GM12873 (cell line): ENCODE results near the gene RBM4.

Experiments used
- TF ChIP-seq, protein P1 (sequence below): IDR thresholded peaks from 2 replicates; pipeline ENCODE4 v1.5.1; 2012; ENCODE audit warnings: low read depth, mild to moderate bottlenecking, moderate library complexity, low read length, control low read depth; ENCODE audit not compliant: insufficient read depth; ENCODE audit errors: missing control alignments

The RBM4 gene

GRCh38 chr11:66649903-66650302, 11.4 kb downstream of the RBM4 start:
- TF ChIP-seq, protein P1, sequence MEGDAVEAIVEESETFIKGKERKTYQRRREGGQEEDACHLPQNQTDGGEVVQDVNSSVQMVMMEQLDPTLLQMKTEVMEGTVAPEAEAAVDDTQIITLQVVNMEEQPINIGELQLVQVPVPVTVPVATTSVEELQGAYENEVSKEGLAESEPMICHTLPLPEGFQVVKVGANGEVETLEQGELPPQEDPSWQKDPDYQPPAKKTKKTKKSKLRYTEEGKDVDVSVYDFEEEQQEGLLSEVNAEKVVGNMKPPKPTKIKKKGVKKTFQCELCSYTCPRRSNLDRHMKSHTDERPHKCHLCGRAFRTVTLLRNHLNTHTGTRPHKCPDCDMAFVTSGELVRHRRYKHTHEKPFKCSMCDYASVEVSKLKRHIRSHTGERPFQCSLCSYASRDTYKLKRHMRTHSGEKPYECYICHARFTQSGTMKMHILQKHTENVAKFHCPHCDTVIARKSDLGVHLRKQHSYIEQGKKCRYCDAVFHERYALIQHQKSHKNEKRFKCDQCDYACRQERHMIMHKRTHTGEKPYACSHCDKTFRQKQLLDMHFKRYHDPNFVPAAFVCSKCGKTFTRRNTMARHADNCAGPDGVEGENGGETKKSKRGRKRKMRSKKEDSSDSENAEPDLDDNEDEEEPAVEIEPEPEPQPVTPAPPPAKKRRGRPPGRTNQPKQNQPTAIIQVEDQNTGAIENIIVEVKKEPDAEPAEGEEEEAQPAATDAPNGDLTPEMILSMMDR, result no peak

- TF ChIP-seq, protein P1, result no peak
Observed at GRCh38 chr11:66651016-66651415, 12.5 kb downstream of the RBM4 start.

DNA sequence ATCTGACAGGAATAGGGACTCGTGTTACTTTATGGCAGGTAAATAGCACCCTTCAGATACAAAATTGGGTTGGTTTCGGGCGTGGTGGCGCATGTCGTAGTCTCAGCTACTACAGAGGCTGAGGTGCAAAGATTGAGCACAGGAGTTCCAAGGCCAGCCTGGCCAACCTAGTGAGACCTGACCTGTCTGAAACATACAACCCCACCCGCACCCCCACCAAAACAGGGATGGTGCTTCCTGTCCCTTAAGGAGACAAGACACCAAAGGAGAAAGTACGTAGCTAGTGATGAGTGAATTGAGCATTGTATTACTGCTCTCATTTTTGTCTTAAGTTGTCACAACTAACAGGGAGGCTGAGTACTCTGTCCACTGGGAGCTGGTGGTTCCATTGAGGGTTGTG, 14.1 kb downstream of the RBM4 start:
- TF ChIP-seq, protein P1, result no peak

GRCh38 chr11:66653123-66653522, 14.6 kb downstream of the RBM4 start:
- TF ChIP-seq, protein P1, result no peak

GRCh38 chr11:66659763-66660162, 21.3 kb downstream of the RBM4 start:
- TF ChIP-seq, protein P1, result no peak

- TF ChIP-seq, protein P1, result no peak
Observed at GRCh38 chr11:66663741-66664296, 25.3 kb downstream of the RBM4 start.

GRCh38 chr11:66665369-66665768, 26.9 kb downstream of the RBM4 start:
- TF ChIP-seq, protein P1, result no peak
